ENCODE results near the gene MSL3.

MSL3 gene

GRCh38 chrX:11759461-11760311, 1.6 kb downstream of the MSL3 start:
- DNase-seq: peak; percentile 93

DNA sequence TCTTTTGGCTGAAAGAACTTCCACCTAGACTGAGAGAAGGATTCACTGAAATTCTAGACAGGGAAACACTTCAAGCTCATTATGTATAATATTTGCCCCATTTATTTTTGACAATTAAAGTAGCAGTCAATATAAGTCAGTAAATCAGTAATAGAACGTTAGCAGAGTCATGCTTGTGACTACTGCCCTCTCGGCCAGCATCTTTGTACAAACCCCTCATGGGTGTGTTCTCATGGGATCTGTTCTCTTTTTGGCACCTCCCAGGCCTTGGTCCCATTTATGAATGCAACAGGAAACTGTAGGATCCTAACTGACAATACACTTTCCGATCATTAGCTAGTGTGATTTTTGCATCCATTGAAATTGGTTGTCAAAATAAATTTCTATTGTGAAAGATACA, 2.9 kb downstream of the MSL3 start:
- no peak for DNase-seq

DNA sequence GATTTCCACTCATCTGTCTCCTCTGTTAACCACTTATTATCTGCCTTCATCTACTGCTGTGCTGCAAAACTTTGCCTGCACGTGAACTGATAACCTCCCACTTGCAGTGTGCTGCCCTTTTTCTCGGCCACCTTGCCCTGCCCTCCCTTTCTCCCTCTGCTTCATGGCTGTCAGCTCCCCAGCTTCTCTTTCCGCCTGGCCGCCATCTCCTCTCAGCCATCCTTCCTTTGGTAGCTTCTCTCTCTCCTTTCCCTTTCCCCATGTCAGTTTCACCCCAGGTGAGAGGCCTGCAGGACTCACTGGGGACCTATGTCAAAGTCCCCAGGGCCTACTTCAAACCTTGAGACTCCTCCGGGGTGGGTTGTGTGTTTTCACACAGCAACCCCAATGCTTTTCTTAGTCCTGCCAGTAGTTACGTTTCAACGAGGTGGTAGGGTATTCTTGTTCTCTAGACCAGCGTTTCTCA, 6.6 kb downstream of the MSL3 start:
- DNase-seq: no peak

DNA sequence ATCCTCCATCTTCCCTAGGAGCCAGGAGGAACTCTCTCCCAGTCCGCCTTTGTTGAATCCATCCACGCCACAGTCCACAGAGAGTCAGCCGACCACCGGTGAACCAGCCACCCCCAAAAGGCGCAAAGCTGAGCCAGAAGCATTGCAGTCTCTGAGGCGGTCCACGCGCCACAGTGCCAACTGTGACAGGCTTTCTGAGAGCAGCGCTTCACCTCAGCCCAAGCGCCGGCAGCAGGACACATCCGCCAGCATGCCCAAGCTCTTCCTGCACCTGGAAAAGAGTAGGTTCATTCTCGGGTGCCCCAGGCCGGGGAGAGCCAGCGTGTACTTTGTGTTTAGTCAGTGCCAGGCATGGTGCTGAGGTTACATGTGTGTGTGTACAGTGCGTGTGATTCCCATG, 7.4 kb downstream of the MSL3 start:
- DNase-seq: no peak

DNA sequence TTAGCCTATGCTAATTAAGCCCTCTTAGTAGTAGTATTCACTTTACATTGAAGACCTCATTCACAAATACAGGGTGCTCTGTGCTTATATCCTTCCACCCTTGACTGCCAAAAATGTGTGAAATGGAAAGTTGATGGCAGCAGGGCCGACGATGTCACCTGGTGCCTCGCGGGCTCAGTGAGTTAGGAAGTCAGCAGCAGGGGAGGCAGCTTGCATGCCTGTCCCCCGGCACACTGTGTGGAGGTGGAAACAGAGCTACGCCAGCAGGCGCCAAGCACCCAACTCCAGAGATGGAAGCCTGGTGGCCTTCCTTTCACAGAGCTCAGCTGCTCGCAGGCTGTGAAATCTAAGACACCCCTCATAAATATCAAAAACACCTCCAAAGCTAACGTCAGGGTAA, 8.4 kb downstream of the MSL3 start:
- no peak for DNase-seq

DNA sequence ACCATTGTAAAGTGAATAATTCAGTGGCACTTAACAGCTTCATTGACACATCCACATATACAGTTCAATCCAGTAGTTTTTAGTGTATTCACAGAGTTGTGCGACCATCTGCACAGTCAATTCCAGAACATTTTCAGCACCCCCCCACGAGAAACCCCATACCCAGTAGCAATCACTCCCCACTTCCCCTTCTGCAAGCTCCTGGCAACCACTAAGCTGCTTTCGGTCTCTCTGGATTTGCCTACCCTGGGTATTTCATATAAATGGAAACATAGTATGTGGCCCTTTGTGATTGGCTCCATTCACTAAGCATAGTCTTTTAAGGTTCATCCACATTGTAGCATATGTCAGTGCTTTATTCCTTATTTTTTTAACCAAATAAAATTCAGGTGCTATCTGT, 10.0 kb downstream of the MSL3 start:
- DNase-seq: no peak

- peak; percentile 60 for DNase-seq
These were observed 12.3 kb downstream of the MSL3 start for GRCh38 chrX:11770320-11770719.

DNA sequence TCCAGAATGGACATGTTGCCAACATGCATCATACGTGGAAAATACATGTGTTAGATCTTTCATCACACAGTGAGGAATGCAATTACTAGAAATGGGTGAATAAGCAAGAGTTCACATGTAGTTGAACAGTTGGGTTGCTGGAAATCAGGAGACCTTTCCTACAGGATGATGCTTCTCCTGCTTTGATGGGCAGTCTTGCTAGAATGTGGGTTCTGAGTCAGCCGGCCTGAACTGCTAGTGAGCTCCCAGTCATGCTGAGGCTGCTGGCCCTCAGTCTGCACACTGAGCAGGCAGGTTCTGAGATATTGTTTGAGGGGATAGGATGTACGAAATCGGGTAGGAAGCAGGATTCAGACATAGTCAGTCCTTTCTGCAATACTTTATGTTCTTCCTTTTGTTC, 20.2 kb downstream of the MSL3 start:
- DNase-seq: no peak

DNA sequence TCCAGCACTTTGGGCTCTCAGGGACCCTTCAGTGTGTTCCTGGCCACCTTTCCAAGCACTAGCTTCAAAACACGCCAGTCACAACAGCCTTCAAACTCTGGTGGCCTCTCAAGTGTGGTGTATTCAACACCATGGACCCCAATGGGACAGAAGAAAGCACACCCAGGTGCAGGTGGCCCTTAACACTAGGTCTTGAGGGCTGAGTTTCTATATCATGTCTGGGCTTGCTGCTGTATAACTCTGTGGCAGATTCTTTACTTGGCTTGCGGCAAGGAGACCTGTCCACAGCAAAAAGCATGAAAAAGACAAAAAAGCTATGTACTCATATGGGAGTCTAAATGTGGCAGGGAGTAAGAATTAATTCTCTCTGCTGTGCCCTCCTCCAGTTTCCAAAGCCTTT, 23.1 kb downstream of the MSL3 start:
- DNase-seq: no peak

GRCh38 chrX:11781734-11782370, 23.8 kb downstream of the MSL3 start:
- DNase-seq: no peak

DNA sequence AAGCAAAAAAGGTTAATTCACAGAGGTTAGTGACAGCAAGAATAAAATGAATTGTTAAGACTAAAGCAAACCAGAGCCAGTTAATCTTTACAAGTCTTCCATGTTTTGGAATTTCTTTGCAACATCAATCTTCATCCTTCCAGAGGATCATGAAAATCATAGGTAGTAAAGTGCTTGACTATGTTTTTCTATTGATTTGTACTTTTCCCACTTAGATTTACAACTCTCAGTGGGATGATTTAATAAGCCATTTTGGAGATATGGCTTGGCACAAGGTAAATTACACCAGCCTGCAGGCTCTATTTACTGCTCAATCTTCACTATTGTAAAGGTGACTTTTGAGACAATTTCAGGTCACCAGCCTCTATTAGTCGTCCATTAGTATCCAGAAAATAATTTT, 26.5 kb downstream of the MSL3 start:
- peak; percentile 28 for DNase-seq

DNA sequence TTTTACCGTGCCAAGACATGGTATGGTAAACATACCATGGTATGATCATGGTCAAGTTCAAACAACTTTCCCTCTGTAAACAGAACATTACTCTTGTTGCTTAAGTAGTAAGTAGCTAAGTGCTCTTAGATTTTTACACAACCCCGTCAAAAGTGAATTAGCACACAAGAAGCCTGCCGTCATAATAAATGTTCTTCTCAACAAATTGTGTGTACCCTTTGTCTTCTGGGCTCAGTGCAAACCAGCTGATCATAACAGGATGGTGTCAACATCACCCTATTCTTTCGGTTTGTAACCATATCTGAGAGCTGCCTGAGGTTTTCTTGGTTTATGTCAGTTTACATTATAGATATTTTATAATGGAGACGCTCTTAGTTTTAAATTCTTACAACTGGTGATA, 28.8 kb downstream of the MSL3 start:
- no peak for DNase-seq

GRCh38 chrX:11787564-11787963, 29.5 kb downstream of the MSL3 start:
- peak; percentile 10 for DNase-seq

- DNase-seq: no peak
These were observed 31.8 kb downstream of the MSL3 start for GRCh38 chrX:11789809-11790208.

- DNase-seq: no peak
These were observed 33.1 kb downstream of the MSL3 start for GRCh38 chrX:11791090-11791489.

GRCh38 chrX:11791537-11791936, 33.5 kb downstream of the MSL3 start:
- DNase-seq: no peak

GRCh38 chrX:11792461-11793421, 34.7 kb downstream of the MSL3 start:
- no peak for DNase-seq

DNA sequence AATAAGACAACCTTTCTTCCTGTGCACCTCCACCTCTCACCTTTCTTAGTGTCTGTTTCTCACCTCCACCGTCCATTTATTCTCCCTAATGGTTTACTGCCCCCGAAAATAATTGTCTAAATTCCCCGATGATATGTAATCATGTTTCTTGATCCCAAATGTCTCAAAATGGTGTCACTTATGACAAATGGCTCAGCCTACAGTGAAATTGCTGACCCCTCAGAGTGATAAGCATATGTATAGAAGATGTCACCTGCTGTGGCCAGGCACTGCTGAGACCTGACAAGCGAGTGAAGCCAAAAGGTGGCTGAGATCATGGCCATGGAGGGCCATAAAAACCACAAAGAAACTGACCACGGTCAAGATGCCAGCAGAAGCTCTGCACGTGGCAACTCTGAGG, 35.7 kb downstream of the MSL3 start:
- no peak for DNase-seq

- no peak for DNase-seq
These were observed 55.3 kb downstream of the MSL3 start for GRCh38 chrX:11813341-11813740.

All from NCI-H69 (cell line).